GM12878 (cell line): Measurements from ENCODE around the gene PMM2.

ENCODE experiments used
- GATAD2B ChIP-seq: fragments of 450-650 bp; conservative IDR thresholded peaks from 2 replicates; pipeline ENCODE4 v1.6.1; 2017; ENCODE audit warnings: low read depth, mild to moderate bottlenecking, moderate library complexity
- RAD21 ChIP-seq: IDR thresholded peaks from 2 replicates; pipeline ENCODE4 v1.6.1; 2011; ENCODE audit warnings: mild to moderate bottlenecking, low read depth, low read length, moderate library complexity; ENCODE audit not compliant: insufficient read depth
- SIN3A ChIP-seq: IDR thresholded peaks from 2 replicates; pipeline ENCODE4 v1.6.1; 2012; ENCODE audit warnings: low read depth, low read length, improper control_type of control experiment
- TF ChIP-seq, protein P1 (sequence below): IDR thresholded peaks from 2 replicates; pipeline ENCODE4 v1.6.1; 2011; ENCODE audit warnings: borderline replicate concordance, low read depth, mild to moderate bottlenecking, moderate library complexity, low read length; ENCODE audit not compliant: insufficient read depth, poor library complexity, severe bottlenecking

DNA sequence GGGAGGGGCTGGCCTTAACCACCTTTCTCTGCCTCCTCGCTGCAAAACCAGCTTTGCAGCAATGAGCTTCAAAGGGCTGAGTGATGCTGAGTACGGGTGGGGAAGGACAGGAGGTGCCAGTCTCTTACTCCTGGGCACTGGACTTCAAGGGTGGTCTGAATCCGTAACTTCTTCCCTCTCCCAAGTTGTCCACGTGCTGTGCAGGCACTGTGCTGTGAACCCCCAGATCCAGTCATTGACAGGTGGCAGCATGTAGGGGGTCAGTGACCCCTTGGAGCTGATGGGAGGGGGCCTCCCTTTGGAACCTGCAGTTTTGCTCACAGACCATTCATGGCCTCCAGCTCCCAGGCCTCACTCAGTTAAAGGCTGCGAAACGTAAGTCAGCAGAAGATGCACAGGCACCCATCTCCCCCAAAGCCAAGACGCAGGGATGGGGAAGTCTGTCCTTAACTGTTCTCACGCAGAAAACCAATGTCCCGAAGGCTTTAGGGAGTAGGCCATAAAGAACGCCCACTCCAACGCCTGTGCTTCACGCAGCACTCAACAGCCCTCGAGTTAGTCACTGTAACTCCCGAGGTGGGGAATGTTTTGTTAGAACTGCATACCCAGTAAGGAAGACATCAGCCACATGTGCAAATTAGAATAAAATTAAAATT lies 92.4 kb downstream of the PMM2 start:
- TF ChIP-seq GATAD2B (no peak), RAD21 (no peak), SIN3A (no peak)
- TF ChIP-seq, protein P1, sequence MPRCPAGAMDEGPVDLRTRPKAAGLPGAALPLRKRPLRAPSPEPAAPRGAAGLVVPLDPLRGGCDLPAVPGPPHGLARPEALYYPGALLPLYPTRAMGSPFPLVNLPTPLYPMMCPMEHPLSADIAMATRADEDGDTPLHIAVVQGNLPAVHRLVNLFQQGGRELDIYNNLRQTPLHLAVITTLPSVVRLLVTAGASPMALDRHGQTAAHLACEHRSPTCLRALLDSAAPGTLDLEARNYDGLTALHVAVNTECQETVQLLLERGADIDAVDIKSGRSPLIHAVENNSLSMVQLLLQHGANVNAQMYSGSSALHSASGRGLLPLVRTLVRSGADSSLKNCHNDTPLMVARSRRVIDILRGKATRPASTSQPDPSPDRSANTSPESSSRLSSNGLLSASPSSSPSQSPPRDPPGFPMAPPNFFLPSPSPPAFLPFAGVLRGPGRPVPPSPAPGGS, result no peak
